HuH-7 (cell line): ENCODE measurements around the gene SMG1.
"Not testable (repeated sequence)": the region's sequence is repeated elsewhere in the genome, so short reads cannot be mapped to it uniquely, and the experiment has no call there.

Experiments
- DNase-seq: peaks from one replicate; pipeline ENCODE4 v3.0.0; 2011; ENCODE audit warnings: low spot score

Gene SMG1

DNA sequence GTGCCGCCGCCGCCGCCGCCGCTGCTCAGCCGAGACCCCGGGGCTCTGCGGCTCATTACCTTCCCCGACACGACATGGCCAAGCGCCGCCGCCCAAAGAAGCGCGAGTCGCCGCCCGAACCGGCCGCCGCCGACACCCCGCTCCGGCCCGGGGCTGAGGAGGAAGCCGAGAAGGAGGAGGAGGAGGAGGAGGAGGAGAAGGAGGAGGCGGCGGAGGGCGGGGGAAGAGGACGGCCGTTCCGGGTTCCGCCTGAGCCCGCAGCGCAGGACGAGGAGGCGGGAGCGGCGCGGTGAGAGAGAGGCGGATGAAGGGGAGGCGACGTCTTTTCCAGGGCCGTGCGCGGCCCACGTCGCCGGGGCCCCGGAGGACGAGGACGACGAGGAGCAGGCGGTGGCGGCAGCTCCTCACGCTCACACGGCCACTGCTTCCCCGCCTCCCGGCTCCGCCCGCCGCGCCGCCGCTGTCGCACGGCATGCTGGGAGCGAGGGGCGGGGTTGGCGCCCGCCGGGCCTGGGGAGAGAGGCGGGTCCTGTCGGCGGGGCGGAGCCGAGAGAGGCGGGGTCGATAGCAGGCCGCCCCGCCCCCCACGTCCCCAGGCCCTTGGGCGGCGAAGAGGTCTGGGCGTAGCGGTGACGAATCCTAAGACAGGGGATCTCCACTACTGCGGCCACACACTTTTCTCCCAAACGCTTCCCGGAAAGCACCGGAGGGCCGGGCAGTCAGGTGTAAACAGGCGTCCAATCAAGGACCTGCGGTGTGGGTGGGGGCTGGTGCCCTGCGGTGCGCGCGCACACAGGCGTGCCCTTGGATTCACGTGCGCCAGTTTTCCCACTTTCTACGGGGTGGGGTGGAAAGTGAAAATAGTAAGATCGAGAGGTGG lies at the start of gene SMG1:
Gene SMG1, minus strand, starts transcription at position 423 of the 880 bp plus-strand sequence. Its CDS starts 367 bp downstream, at position 56.
- DNase-seq = peak; percentile 83

DNA sequence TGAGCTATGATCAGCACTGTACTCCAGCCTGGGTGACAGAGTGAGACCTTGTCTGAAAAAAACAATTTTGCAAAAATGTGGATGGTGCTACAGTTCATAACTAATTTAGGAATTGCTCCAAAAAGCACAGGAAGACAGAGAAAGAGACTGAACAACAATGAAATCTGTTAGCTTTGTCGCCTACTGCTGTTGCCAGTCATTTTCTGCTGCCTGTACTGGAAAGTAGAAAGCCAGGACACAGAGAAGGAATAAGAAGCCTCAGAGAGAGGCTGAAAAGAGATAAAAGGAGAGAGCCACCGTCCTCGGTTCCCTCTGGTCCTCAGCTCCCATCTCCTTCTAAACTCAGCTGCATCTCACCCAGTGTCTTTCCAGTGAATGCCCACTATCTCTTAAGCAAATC lies 48.9 kb upstream of the SMG1 start:
- no peak for DNase-seq

DNA sequence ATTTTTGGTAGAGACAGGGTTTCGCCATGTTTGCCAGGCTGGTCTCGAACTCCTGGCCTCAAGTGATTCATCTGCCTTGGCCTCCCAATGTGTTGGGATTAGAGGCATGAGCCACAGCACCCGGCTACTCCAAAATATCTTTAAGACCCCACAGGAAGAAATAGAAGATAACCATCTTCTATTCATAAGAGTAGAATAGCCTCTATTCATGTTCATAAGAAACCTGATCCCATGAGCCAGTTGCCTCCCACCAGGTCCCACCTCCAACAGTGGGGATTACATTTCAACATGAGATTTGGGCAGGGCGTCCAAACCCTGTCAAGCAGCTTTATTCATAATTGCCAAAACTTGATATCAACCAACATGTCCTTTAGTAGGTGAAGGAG lies 43.6 kb upstream of the SMG1 start:
- DNase-seq = no peak

DNA sequence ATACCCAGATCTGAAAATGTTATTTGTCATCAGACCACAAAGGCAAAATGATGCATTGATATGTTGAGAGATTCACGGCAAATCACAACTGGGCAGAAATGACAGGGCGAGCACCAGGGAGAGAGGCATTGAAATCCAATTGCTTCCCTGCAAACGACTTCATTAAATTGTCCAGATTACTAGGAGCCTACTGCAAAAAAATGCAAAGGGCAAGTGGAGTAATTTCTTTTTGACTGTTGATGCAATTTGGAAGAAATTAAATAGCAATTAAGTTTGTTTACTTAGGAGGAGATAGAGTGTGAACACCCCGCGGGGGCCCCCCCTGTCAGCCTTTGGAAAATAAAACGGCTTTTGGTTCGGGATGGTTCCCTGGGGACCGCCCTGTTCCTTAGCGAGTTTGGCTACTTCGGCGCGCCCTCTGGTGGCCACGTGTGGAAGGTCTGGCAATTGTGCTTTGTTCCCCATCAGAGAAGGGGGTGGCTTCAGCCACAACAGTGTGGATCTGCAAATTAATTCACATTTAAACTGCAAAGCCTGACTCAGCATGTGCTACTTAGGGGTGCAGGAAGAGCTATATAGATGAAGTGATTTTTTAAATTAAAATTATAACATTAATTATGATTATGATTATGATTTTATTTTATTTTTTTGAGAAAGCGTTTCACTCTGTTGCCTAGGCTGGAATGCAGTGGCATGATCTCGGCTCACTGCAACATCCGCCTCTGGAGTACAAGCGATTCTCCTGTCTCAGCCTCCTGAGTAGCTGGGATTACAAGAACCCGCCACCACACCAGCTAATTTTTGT lies 43.0 kb upstream of the SMG1 start:
- DNase-seq = peak; percentile 76

DNA sequence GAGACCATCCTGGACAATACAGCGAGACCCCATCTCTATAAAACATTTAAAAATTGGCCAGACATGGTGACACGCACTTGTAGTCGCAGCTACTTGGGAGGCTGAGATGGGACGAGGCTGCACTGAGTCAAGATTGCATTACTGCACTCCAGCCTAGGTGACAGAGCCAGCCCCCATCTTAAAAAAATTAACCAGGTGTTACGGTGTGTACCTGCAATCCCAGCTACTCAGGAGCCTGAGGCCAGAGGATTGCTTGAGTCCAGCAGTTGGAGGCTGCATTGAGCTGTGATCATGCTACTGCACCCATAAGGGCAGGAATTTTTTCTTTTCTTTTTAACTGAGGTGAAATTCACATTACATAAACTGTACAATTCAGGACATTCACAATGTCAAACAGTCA lies 40.6 kb upstream of the SMG1 start:
- no peak for DNase-seq

DNA sequence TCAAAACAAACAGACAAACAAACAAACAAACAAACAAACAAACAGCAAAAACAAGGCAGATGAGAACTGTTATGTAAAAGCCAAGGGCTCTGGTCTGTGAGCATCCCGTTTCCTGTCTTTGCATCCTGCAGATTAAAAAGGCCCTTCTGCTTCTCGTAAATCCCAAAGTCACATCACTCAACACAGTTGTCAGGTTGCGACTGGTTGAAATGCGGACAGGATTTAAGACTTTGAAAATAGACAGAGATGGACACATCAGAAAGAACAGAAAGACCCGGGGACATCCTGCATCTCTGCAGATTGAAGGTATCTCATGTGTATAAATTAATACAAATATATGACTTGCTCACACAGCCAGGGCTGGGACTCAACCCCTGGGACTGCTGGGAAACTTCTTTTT lies 39.3 kb upstream of the SMG1 start:
- no peak for DNase-seq

DNA sequence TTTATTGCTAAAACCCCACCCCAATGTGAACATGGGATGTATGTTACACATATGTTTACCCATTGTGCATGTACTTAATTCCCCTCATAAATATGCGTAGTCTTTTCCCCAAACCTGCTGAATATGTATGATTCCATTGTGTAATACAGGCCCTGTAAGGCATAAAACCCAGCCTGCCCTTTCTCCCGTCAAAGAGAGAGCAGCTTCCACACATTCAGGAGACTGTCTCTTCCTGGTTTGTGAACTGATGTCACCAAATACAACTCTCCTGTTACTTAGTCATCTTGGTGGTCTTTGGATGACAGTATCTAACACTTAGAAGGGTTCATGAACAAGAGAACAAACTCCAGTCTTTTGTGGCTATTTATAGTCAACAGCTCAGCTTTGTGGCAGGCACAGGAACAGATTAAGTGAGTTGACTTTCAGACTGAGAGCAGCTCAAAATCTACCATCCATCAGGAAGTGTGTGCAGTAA lies 32.9 kb upstream of the SMG1 start:
- DNase-seq = no peak

DNA sequence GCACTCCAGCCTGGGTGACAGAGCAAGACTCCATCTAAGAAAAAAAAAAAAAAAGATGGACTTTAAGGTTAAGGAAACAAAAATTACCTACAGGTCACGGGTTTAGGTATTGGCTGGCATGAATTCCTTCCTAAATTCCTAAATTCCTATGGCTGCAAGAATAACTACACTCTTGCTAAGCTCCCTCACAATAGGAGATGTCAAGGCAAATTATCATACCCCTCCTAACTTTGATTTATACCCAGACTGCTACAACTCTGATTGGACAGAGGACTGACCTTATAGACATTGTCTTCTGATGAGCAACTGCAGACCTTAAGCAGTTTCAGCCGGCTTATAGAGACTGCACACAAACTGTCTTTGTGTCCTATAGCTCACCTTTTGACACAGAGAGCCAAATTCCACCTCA lies 32.4 kb upstream of the SMG1 start:
- no peak for DNase-seq

DNA sequence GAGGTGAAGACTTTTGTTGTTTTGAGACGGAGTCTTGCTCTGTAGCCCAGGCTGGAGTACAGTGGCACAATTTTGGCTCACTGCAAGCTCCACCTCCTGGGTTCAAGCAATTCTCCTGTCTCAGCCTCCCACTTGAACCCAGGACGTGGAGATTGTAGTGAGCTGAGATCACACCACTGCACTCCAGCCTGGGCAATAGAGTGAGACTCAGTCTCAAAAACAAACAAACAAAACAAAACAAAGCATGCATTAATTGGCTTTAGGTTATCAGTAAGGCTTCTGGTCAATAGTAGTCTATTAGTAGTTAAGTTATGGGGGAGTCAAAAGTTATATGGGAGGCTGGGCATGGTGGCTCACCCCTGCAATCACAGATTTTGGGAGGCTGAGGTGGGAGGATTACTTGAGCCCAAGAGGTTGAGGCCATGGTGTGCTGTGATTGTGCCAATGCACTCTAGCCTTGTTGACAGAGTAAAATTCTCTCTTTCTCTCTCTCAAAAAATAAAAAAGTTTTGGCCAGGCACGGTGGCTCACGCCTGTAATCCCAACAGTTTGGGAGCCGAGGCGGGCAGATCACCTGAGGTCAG lies 30.5 kb upstream of the SMG1 start:
- DNase-seq = not testable (repeated sequence)

DNA sequence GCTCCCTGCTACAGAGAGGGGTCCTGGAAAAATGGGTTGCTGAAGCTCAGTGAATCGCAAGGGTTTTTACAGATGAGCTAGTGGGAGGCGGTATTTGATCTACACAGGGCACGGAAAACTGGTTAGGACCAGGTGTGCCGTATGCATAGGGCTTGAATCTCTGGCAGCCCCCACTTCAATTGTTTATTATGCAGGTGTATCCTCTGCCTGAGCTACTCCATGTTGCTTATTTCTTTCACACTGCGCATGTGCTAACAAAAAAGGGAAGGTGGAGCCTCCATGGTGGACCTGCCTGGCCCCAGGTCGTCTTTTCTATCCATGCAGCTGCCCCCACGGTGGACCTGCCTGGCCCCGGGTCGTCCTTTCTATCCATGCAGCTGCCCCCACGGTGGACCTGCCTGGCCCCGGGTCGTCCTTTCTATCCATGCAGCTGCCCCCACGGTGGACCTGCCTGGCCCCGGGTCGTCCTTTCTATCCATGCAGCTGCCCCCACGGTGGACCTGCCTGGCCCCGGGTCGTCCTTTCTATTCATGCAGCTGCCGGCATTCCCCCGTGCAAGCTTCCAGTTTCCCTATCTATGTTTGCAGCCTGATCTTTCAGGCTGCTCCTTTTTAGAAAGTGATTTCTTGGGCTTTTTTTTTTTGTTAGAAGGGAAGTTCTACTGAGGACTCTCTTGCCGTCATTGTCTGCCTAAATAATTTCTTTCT lies 29.8 kb upstream of the SMG1 start:
- not testable (repeated sequence) for DNase-seq

DNA sequence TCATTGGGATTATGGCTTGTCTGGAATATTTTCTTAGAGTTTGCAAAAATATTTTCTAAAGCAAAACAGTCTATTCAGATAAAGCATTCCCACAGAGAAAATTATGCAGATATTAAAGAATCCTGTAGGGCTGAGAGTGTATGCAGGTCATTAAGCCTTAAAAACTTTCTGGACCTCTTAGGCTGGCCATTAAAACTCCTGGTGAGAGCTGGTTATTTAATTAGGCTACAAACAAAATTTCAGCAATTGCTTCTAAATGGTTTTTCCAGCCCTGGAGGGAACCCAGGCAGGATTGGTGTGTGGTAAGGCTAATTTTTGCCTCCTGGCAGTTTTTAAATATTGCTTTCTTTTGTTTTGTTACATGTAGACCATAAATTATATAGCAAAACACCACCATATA lies 27.3 kb upstream of the SMG1 start:
- no peak for DNase-seq

DNA sequence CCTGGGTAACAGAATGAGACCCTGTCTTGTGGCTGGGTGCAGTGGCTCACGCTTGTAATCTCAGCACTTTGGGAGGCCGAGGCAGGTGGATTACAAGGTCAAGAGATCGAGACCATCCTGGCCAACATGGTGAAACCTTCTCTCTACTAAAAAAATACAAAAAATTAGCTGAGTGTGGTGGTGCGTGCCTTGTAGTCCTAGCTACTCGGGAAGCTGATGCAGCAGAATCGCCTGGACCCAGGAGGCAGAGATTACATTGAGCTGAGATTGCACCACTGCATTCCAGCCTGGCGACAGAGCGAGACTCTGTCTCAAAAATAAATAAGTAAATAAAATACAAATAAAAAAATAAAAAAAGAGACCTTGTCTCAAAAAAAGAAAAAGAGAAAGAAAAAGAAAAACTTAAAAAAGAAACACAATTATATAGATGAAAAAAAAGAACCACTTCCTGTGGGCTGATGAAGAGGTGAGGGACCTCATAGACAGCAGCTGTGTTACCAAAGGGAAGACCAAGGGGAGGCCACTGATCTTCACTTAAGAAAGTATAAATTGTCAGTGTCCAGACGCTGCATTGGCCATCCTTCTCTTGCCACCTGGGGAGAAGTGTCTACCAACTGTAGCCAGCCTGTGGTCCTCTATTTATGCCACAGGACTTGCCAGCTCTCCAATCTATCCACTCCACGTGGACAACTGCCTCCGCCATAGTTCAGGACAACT lies 24.4 kb upstream of the SMG1 start:
- no peak for DNase-seq

DNA sequence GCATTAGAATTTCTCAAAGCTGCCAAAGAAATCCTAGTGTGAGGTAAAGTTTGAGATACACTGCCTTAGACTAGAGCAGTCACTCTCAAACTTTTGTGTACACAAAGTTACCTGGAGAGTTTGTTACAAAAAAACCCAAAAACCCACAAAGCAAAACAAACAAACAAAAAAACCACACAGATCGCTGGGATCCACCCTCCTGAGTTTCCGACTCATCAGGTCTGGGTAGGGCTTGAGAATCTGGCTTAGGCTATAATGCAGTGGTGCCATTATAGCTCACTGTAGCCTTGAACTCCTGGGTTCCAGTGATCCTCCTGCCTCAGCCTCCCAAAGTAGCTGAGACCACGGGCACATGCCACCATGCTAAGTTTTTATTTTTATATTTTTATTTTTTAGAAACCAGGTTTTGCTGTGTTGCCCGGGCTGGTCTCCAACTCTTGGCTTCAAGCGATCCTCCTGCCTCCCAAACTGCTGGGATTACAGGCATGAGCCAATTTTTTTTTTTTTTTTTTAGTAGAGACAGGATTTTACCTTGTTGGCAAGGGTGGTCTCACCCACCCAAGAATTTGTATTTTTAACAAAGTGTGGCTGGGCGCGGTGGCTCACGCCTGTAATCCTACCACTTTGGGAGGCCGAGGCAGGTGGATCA lies 22.3 kb upstream of the SMG1 start:
- DNase-seq = no peak

DNA sequence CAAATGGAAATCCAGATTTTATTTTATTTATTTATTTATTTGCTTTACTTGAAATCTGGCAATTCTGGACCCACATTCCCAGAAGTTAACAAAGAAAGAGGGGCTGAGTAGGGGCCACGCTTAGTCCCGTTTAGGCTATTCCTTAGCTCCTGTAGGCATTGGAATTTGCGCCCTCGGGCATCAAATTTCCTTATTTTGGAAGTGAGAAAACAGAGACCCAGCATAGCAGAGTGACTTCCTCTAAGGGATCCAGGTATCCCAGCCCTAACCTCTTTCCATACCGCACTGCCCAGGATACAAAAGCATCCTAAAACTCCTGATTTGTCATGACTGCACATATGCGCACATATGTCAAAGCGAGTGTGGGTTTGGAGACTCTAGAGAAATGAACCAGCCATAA lies 19.0 kb upstream of the SMG1 start:
- DNase-seq = no peak

DNA sequence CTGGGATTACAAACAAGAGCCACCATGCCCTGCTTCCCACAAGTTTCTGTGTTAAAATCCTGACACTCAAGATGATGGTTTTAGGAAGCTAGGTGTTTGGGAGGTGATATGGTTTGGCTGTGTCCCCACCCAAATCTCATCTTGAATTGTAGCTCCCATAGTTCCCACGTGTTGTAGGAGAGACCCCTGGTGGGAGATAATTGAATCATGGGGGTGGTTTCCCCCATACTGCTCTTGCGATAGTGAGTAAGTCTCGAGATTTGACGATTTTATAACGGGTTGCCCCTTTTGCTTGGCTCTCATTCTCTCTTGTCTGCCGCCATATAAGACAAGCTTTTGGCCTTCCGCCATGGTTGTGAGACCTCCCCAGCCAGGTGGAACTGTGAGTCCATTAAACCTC lies 17.2 kb upstream of the SMG1 start:
- no peak for DNase-seq

DNA sequence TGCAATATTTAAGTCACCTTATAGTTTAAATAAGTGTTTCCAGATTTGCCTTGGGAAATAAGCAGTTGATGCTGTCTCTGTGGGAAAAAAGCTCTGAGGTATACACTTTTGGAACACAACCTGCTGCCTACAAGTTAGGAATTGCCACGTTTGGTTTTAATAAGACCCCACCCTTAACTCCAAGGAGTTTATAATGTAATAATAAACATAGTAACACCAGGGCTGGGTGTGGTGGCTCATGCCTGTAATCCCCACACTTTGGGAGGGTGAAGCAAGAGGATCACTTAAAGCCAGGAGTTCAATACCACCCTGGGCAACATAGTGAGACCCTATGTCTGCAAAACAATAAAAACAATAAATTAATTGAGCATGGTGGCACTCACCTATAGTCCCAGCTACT lies 15.9 kb upstream of the SMG1 start:
- no peak for DNase-seq

DNA sequence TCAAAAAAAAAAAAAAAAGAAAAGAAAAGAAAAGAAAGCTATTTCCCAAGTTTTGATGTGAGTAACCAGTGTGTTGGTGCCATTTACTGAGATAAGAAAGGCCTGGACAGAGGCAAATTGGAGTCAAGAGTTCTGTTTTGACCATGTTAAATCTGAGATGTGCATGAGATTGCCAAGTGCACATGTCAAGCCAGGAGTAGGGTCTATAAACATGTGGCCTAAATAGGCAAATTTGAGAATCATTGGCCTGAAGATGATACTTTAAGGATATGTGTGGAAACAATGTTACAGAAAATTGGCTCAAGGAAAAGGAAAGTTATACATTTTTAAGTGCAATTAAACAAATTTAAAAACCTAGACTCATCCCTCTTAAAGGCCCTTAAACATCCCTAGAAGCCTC lies 15.3 kb upstream of the SMG1 start:
- DNase-seq = no peak

DNA sequence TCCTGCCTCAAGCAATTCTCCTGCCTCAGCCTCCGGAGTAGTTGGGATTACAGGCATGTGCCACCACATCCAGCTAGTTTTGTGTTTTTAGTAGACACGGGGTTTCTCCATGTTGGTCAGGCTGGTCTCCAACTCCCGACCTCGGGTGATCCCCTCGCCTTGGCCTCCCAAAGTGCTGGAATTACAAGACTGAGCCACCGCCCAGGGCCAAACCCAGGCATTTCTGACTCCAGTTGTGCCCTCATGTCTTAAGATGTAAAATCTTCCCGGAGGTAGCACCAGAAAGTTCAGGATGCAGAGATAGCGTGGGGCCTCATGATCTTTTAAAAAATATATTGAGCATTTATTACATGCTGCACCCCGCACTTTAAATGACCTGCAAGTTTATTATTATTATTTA lies 12.8 kb upstream of the SMG1 start:
- DNase-seq = no peak

DNA sequence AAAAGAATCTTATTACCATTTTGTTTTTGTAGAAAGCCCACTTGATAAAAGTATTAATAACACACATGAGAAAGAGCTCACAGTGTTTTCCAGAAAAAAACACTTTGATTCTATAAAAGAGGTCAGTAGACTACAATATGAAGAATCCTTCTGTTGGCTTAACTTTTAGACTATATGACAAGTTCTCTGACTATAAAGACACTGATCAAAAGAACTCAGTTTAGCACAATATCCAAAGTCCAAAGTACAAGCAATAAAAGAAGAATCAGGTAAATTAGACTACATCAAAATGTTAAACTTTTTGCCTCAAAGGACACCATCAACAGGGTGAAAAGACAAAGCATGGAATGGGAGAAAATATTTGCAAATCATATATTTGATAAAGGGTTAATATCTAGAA lies 11.2 kb upstream of the SMG1 start:
- no peak for DNase-seq

DNA sequence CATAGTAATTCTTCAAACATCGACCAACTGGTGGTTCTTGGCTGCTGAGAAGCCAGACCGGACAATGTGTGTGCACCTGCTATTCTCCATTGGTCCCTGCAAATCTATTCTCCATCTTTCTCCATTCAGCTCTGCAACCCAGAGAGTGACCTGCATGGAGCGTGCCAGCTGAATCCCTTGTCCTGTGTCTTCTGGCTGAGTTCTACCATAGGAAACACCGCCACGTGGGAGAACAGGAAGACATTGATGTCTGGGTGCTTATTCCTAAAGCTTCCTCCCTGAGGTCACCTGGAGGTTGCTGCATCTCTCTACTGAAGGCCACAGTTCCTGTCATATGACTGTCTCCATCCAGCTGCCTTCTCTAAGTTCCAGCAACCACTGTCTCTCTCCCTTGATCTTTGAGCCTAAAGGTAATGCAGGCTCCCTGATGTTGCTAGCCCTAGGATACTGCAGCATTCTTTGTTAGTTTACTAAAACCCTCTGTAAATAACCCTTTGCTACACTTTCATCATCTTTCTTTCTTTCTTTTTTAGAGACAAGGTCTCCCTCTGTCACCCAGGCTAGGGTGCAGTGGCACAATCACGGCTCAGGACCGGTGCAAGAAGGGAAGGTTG lies 10.6 kb upstream of the SMG1 start:
- DNase-seq = no peak

DNA sequence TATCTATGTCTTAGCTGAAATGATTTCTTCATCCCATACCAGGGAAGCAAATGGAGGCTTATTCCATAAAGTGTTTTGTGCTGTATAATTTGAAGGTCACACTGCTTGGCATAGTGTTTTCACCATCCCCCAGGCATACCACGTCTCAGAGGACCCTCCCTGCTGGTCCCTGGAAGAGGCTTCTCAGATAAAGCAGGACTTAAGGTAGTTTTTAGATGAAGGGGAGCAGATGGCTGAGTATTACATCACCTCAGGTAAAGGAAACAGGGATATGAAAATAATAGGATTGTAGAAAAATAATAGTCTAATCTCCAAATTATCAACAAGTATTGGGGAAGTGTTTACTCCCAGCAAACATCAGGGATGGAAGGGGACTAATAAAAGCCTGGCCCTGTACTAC lies 7.3 kb upstream of the SMG1 start:
- DNase-seq = no peak
